ENCODE measurements around the gene DDB1. TPM values are rescaled to one million over a fixed set of nuclear protein-coding genes. Genes with fewer than 3 reads are reported as not detected.

Gene DDB1
- polyA plus RNA-seq, 1 donor from 2014 or later = 203 TPM

DNA sequence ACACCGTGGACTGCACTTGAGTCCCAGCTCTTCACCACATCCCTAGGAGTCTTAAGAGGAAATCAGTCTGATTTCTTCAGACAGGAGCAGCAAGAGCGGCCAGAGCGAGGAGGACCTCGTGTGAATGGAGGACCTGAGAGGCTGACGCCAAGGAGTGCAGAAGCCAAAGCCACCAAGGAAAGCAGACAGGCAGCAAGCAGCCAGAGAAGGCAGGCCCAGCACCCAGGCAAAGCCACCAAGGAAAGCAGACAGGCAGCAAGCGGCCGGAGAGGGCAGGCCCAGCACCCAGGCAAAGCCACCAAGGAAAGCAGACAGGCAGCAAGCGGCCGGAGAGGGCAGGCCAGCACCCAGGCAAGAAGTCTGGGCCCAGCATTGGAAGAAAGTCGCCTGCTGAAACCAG, 17.0 kb upstream of the DDB1 start:
- no peaks in the 10 kb centered on the region for H4K20me1 ChIP-seq (ENCODE audit: insufficient read depth)
- H3K4me2 ChIP-seq (ENCODE audit: low read length) = no peak overlapping the region
- no peaks in the 10 kb centered on the region for H3K9me2 ChIP-seq (ENCODE audit: insufficient read depth, low read length)
- no peaks in the 10 kb centered on the region for H3K36me3 ChIP-seq (ENCODE audit: insufficient read depth, low read length)
- no peak overlapping the region for H3K27ac ChIP-seq (ENCODE audit: low read length)
- H3K9me3 ChIP-seq (ENCODE audit: low read length) = no peaks in the 10 kb centered on the region
- H3K79me2 ChIP-seq (replicated peaks; ENCODE audit: insufficient read depth, low read length) = no peaks in the 10 kb centered on the region
- no peak overlapping the region for H3K4me3 ChIP-seq (ENCODE audit: low read length)
- H3K9ac ChIP-seq (ENCODE audit: low read length) = no peak overlapping the region
- no peaks in the 10 kb centered on the region for H3K27me3 ChIP-seq (ENCODE audit: insufficient read depth, low read depth, low read length)
- no peak overlapping the region for H2AFZ ChIP-seq (ENCODE audit: low read depth, low read length)
- TF ChIP-seq EP300 (conservative IDR thresholded peaks at IDR 0.05; ENCODE audit: poor library complexity, severe bottlenecking) (no peak), RAD21 (conservative IDR thresholded peaks at IDR 0.05) (no peak), EZH2 (IDR thresholded peaks at IDR 0.05; ENCODE audit: borderline replicate concordance, insufficient read depth, low read length, poor library complexity, severe bottlenecking) (no peak), POLR2AphosphoS5 (IDR thresholded peaks at IDR 0.05) (no peak)
- H3F3A ChIP-seq (ENCODE audit: insufficient read depth, low read length, poor library complexity, severe bottlenecking) = no peaks in the 10 kb centered on the region

DNA sequence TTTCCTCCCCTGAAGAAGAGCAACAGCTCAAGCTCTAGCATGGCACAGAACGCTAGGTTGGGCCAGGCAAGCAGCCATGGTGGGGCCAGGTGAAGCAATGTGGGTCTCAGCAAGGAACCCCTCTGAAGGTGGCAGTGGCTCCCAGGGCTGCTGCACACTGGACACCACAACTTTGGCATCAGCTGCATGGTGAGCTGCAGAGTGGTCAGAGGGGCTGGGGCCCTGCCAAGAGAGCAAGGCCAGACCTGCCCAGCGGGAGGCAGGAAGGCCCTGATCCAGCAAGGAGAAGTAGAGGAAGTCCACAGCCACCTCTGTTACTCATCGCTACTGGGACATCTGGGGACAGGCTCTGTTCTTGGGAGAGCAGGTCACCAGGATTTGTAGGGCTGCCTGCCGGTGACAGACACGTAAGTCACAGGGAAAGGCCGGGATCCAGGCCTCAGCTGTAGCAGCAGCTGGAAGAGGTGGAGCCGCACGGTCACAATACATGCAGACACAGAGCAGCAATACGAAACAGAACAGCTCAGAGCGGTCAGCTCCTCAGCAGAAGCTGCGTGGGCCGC, 16.4 kb upstream of the DDB1 start:
- H3K9me3 ChIP-seq (ENCODE audit: low read length) = no peaks in the 10 kb centered on the region
- no peaks in the 10 kb centered on the region for H4K20me1 ChIP-seq (ENCODE audit: insufficient read depth)
- no peak for TF ChIP-seq SMC3 (conservative IDR thresholded peaks at IDR 0.05; ENCODE audit: poor library complexity)
- TF ChIP-seq POLR2AphosphoS5 (IDR thresholded peaks at IDR 0.05) = no peak
- TF ChIP-seq, protein P1, sequence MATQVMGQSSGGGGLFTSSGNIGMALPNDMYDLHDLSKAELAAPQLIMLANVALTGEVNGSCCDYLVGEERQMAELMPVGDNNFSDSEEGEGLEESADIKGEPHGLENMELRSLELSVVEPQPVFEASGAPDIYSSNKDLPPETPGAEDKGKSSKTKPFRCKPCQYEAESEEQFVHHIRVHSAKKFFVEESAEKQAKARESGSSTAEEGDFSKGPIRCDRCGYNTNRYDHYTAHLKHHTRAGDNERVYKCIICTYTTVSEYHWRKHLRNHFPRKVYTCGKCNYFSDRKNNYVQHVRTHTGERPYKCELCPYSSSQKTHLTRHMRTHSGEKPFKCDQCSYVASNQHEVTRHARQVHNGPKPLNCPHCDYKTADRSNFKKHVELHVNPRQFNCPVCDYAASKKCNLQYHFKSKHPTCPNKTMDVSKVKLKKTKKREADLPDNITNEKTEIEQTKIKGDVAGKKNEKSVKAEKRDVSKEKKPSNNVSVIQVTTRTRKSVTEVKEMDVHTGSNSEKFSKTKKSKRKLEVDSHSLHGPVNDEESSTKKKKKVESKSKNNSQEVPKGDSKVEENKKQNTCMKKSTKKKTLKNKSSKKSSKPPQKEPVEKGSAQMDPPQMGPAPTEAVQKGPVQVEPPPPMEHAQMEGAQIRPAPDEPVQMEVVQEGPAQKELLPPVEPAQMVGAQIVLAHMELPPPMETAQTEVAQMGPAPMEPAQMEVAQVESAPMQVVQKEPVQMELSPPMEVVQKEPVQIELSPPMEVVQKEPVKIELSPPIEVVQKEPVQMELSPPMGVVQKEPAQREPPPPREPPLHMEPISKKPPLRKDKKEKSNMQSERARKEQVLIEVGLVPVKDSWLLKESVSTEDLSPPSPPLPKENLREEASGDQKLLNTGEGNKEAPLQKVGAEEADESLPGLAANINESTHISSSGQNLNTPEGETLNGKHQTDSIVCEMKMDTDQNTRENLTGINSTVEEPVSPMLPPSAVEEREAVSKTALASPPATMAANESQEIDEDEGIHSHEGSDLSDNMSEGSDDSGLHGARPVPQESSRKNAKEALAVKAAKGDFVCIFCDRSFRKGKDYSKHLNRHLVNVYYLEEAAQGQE (IDR thresholded peaks at IDR 0.05; ENCODE audit: borderline replicate concordance) = no peak
- TF ChIP-seq RAD21 (conservative IDR thresholded peaks at IDR 0.05) = no peak
- TF ChIP-seq, protein P2, sequence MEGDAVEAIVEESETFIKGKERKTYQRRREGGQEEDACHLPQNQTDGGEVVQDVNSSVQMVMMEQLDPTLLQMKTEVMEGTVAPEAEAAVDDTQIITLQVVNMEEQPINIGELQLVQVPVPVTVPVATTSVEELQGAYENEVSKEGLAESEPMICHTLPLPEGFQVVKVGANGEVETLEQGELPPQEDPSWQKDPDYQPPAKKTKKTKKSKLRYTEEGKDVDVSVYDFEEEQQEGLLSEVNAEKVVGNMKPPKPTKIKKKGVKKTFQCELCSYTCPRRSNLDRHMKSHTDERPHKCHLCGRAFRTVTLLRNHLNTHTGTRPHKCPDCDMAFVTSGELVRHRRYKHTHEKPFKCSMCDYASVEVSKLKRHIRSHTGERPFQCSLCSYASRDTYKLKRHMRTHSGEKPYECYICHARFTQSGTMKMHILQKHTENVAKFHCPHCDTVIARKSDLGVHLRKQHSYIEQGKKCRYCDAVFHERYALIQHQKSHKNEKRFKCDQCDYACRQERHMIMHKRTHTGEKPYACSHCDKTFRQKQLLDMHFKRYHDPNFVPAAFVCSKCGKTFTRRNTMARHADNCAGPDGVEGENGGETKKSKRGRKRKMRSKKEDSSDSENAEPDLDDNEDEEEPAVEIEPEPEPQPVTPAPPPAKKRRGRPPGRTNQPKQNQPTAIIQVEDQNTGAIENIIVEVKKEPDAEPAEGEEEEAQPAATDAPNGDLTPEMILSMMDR (IDR thresholded peaks at IDR 0.05; ENCODE audit: poor library complexity, severe bottlenecking) = no peak
- no peak for TF ChIP-seq MXI1 (conservative IDR thresholded peaks at IDR 0.05; ENCODE audit: poor library complexity, severe bottlenecking)
- TF ChIP-seq EP300 (conservative IDR thresholded peaks at IDR 0.05; ENCODE audit: poor library complexity, severe bottlenecking) = no peak
- TF ChIP-seq EZH2 (IDR thresholded peaks at IDR 0.05; ENCODE audit: borderline replicate concordance, insufficient read depth, low read length, poor library complexity, severe bottlenecking) = no peak
- TF ChIP-seq TAF1 (IDR thresholded peaks at IDR 0.05; ENCODE audit: low read depth) = no peak
- H2AFZ ChIP-seq (ENCODE audit: low read depth, low read length) = no peak overlapping the region
- no peak overlapping the region for H3K4me3 ChIP-seq (ENCODE audit: low read length)
- no peak overlapping the region for H3K27ac ChIP-seq (ENCODE audit: low read length)
- H3K9ac ChIP-seq (ENCODE audit: low read length) = no peak overlapping the region
- H3F3A ChIP-seq (ENCODE audit: insufficient read depth, low read length, poor library complexity, severe bottlenecking) = no peaks in the 10 kb centered on the region
- H3K27me3 ChIP-seq (ENCODE audit: insufficient read depth, low read depth, low read length) = no peaks in the 10 kb centered on the region
- H3K9me2 ChIP-seq (ENCODE audit: insufficient read depth, low read length) = no peaks in the 10 kb centered on the region
- no peaks in the 10 kb centered on the region for H3K79me2 ChIP-seq (replicated peaks; ENCODE audit: insufficient read depth, low read length)
- no peak overlapping the region for H3K4me2 ChIP-seq (ENCODE audit: low read length)
- no peaks in the 10 kb centered on the region for H3K36me3 ChIP-seq (ENCODE audit: insufficient read depth, low read length)

All from neural cell (in vitro differentiated cells).